Smooth muscle cell (in vitro differentiated cells): Measurements from ENCODE around the gene SLC35F3. TPM values are rescaled to one million over a fixed set of nuclear protein-coding genes. Genes with fewer than 3 reads are reported as not detected.

Experiments used
- DNase-seq: peaks from one replicate; lab custom pipeline; 2025; ENCODE audit not compliant: unreplicated experiment; lab: John Stamatoyannopoulos, UW
- H2AFZ ChIP-seq: fragments of 200-600 bp; sonication (generic); 2 replicates; pipeline ENCODE4 v1.6.0; 2016; ENCODE audit warnings: antibody characterized with exemption, low read depth, mild to moderate bottlenecking
- H3F3A ChIP-seq: fragments of 200-600 bp; sonication (generic); 2 replicates; pipeline ENCODE4 v1.6.0; 2017; ENCODE audit warnings: antibody characterized with exemption, low read depth
- H3K27ac ChIP-seq: fragments of 200-600 bp; sonication (generic); 2 replicates; pipeline ENCODE4 v1.5.1; 2016; ENCODE audit warnings: low read depth, mild to moderate bottlenecking
- H3K27me3 ChIP-seq: fragments of 200-600 bp; sonication (generic); 2 replicates; pipeline ENCODE4 v1.6.1; 2016; ENCODE audit warnings: low read depth, mild to moderate bottlenecking
- H3K36me3 ChIP-seq: fragments of 200-600 bp; sonication (generic); 2 replicates; pipeline ENCODE4 v1.5.1; 2016; ENCODE audit warnings: low read depth
- H3K4me1 ChIP-seq: fragments of 200-600 bp; sonication (generic); 2 replicates; pipeline ENCODE4 v1.5.1; 2016; ENCODE audit warnings: low read depth
- H3K4me2 ChIP-seq: fragments of 200-600 bp; sonication (generic); 2 replicates; pipeline ENCODE4 v1.6.0; 2016; ENCODE audit warnings: mild to moderate bottlenecking
- H3K4me3 ChIP-seq: fragments of 200-600 bp; sonication (generic); 2 replicates; pipeline ENCODE4 v1.5.1; 2016; ENCODE audit warnings: mild to moderate bottlenecking
- H3K79me2 ChIP-seq: fragments of 200-600 bp; sonication (generic); 2 replicates; pipeline ENCODE4 v1.6.0; 2016; ENCODE audit warnings: low read depth, mild to moderate bottlenecking
- H3K9ac ChIP-seq: fragments of 200-600 bp; sonication (generic); 2 replicates; pipeline ENCODE4 v1.6.0; 2016; ENCODE audit warnings: low read depth
- H3K9me3 ChIP-seq: fragments of 200-600 bp; sonication (generic); replicated peaks from 2 replicates; pipeline ENCODE4 v1.5.1; 2016; ENCODE audit warnings: low read depth
- H4K20me1 ChIP-seq: fragments of 200-600 bp; sonication (generic); 2 replicates; pipeline ENCODE4 v1.6.0; 2016; ENCODE audit warnings: low read depth
- WGBS: methylation state at CpG from one replicate; pipeline ENCODE4 v1.1.7; 2016; ENCODE audit warnings: low lambda C conversion rate; 5-methylcytosine and 5-hydroxymethylcytosine counted together
- polyA plus RNA-seq: library from polyadenylated mRNA; unstranded; fragments of >200 nt; fragmentation: Nextera tagmentation; extraction: Ambion mirVana; gene quantifications from 2 replicates; pipeline ENCODE4 v1.2.1, GENCODE V29; 2016
- total RNA-seq: library from RNA; depleted of rRNA; stranded (reverse); fragments of >200 nt; gene quantifications from 2 replicates; pipeline ENCODE4 v1.2.3, GENCODE V29; 2014
- TF ChIP-seq, protein P1 (sequence below): fragments of 200-600 bp; sonication (generic); IDR thresholded peaks from 2 replicates; pipeline ENCODE4 v1.5.1; 2017; ENCODE audit warnings: borderline replicate concordance, mild to moderate bottlenecking, antibody characterized with exemption; ENCODE audit not compliant: insufficient read depth, poor library complexity, severe bottlenecking

The SLC35F3 gene
- total and polyA plus RNA-seq, 2 experiments from 2014 or later = 0.31 to 0.66 TPM

DNA sequence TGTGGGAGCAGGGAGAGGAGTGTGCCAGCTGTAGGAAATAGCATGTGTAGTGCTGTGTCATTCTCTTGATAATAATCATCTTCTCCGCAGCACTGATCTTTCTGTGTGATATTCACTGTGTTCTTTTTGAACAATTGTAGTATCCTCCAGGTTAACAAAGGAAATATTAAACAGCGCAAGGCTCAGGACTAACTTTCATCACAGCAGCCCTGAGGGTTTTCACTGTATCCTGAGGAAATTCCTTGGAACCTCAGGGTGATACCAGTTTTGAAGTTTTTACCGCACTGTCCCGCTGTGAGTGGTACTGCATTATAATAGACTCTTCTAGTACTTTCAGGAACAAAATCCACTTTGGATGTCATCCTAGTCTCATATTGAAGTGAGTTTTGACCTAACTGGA lies 240.4 kb downstream of the SLC35F3 start:
- H2AFZ ChIP-seq = no peak overlapping the region

DNA sequence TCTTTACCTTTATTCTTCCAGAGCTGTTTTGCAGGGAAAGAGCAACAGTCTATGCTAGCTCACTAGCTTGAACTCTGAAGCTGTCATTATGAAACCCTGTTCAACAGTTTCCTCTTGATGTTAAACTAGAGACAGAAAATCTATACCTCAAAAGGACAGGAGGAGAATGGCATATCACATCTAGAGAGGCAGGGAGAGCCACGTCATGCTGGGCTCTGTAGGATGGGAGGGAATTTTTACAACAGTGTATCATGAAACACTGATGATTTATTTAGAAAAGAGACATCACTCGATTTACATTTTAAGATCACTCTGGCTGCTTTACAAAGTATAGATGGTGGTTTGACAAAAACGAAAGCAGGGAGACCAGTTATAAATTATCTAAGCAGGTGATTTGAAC lies 243.9 kb downstream of the SLC35F3 start:
- H3K27me3 ChIP-seq = no peaks in the 10 kb centered on the region
- TF ChIP-seq, protein P1, sequence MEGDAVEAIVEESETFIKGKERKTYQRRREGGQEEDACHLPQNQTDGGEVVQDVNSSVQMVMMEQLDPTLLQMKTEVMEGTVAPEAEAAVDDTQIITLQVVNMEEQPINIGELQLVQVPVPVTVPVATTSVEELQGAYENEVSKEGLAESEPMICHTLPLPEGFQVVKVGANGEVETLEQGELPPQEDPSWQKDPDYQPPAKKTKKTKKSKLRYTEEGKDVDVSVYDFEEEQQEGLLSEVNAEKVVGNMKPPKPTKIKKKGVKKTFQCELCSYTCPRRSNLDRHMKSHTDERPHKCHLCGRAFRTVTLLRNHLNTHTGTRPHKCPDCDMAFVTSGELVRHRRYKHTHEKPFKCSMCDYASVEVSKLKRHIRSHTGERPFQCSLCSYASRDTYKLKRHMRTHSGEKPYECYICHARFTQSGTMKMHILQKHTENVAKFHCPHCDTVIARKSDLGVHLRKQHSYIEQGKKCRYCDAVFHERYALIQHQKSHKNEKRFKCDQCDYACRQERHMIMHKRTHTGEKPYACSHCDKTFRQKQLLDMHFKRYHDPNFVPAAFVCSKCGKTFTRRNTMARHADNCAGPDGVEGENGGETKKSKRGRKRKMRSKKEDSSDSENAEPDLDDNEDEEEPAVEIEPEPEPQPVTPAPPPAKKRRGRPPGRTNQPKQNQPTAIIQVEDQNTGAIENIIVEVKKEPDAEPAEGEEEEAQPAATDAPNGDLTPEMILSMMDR = no peak
- H3K9me3 ChIP-seq = no peaks in the 10 kb centered on the region
- no peak for DNase-seq
- no peaks in the 10 kb centered on the region for H3K79me2 ChIP-seq
- no peak overlapping the region for H3K4me3 ChIP-seq
- H3K9ac ChIP-seq = no peak overlapping the region
- no peak overlapping the region for H3K4me2 ChIP-seq
- WGBS = 80% methylated on average over 3 of the region's 3 CpGs
- H3F3A ChIP-seq = no peaks in the 10 kb centered on the region
- H3K27ac ChIP-seq = no peak overlapping the region
- H2AFZ ChIP-seq = no peak overlapping the region
- no peaks in the 10 kb centered on the region for H3K36me3 ChIP-seq
- H4K20me1 ChIP-seq = no peaks in the 10 kb centered on the region
- no peaks in the 10 kb centered on the region for H3K4me1 ChIP-seq

More for the DNA sequence above, 240.4 kb downstream of the SLC35F3 start:
- TF ChIP-seq, protein P1 = no peak
- DNase-seq = no peak
- no peaks in the 10 kb centered on the region for H3F3A ChIP-seq
- no peaks in the 10 kb centered on the region for H3K79me2 ChIP-seq
- no peaks in the 10 kb centered on the region for H3K36me3 ChIP-seq
- H3K27ac ChIP-seq = no peak overlapping the region
- H3K4me3 ChIP-seq = no peak overlapping the region
- H4K20me1 ChIP-seq = no peaks in the 10 kb centered on the region
- H3K4me2 ChIP-seq = no peak overlapping the region
- WGBS = 96% methylated on average over 4 of the region's 4 CpGs
- H3K4me1 ChIP-seq = no peaks in the 10 kb centered on the region
- H3K27me3 ChIP-seq = no peaks in the 10 kb centered on the region
- no peaks in the 10 kb centered on the region for H3K9me3 ChIP-seq
- no peak overlapping the region for H3K9ac ChIP-seq

DNA sequence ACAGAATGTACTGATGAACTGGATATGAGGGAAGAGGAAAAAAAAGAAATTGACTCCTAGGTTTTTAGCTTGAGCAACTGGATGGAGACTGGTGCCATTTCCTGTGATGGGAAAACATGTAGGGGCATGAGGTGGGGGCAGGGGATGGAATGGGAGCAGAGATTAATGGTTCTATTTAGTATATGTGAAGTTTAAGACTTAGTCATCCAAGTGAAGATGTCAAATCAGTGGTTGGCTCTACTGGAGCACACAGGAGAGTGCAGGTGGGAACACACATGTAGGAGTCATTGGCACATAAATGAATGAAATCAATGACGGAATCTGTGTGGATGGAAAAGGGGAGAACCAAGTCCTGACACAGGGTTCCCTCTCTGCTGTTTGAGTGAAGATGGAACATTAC lies 244.3 kb downstream of the SLC35F3 start:
- no peak overlapping the region for H2AFZ ChIP-seq
- no peak overlapping the region for H3K27ac ChIP-seq
- TF ChIP-seq, protein P1 = no peak
- no peak overlapping the region for H3K4me2 ChIP-seq
- no peaks in the 10 kb centered on the region for H4K20me1 ChIP-seq
- H3K79me2 ChIP-seq = no peaks in the 10 kb centered on the region
- 88% methylated on average over 1 of the region's 1 CpG for WGBS
- no peak for DNase-seq
- no peak overlapping the region for H3K9ac ChIP-seq
- no peaks in the 10 kb centered on the region for H3K9me3 ChIP-seq
- no peaks in the 10 kb centered on the region for H3K4me1 ChIP-seq
- H3K36me3 ChIP-seq = no peaks in the 10 kb centered on the region
- H3F3A ChIP-seq = no peaks in the 10 kb centered on the region
- no peaks in the 10 kb centered on the region for H3K27me3 ChIP-seq
- no peak overlapping the region for H3K4me3 ChIP-seq

DNA sequence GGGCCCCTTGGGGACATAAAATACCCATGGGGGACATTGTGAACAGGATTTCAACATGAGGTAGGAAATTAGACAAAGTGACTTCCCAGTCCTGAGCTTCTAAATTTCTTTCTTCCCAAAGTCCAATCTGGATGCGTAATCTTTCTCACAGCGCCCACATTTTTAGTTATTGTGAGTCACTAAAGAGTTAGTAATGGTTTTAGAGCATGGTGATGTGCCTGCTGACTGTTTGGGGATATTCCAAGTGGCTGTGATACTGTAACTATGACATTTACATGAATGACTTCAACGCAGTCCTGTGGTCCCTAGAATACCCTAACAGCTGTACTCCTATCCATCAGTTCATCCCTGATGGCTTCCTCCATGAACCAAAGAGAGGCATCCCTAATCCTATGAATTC lies 244.7 kb downstream of the SLC35F3 start:
- H2AFZ ChIP-seq = no peak overlapping the region
- no peak overlapping the region for H3K27ac ChIP-seq
- no peaks in the 10 kb centered on the region for H3K4me1 ChIP-seq
- H3F3A ChIP-seq = no peaks in the 10 kb centered on the region
- H3K79me2 ChIP-seq = no peaks in the 10 kb centered on the region
- no peaks in the 10 kb centered on the region for H3K36me3 ChIP-seq
- no peak for DNase-seq
- no peaks in the 10 kb centered on the region for H4K20me1 ChIP-seq
- H3K9ac ChIP-seq = no peak overlapping the region
- TF ChIP-seq, protein P1 = no peak
- no peaks in the 10 kb centered on the region for H3K27me3 ChIP-seq
- no peak overlapping the region for H3K4me2 ChIP-seq
- WGBS = 81% methylated on average over 3 of the region's 3 CpGs
- H3K4me3 ChIP-seq = no peak overlapping the region
- no peaks in the 10 kb centered on the region for H3K9me3 ChIP-seq
